ENCODE results near the gene C16orf78.

DNA sequence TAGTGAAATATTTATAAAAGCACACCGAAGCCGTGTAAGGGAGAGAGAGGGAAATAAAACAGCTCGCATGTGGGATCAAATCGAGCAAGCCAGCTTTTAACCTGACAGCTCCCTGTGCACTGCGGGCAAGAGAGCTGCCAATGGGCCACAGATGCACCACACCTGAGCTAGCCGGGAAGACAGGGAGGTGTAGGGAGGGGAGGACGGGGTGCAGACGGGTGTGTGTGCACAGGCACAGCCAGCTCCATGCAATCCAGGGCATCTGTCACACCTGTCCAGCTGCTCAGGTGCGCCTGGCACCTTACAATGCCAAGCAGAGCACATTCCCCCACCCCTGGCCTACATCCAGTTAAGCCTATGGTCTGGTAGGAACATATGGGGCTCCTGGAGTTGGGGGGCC, 70.0 kb downstream of the C16orf78 start:
- no peak for TF ChIP-seq RARB (CRISPR knock-in tag; IDR thresholded peaks at IDR 0.05)
- no peak for TF ChIP-seq ZFP30 (CRISPR knock-in tag; IDR thresholded peaks at IDR 0.05)
- TF ChIP-seq SNAI2 (CRISPR knock-in tag; IDR thresholded peaks at IDR 0.05): no peak
- TF ChIP-seq, protein P1, sequence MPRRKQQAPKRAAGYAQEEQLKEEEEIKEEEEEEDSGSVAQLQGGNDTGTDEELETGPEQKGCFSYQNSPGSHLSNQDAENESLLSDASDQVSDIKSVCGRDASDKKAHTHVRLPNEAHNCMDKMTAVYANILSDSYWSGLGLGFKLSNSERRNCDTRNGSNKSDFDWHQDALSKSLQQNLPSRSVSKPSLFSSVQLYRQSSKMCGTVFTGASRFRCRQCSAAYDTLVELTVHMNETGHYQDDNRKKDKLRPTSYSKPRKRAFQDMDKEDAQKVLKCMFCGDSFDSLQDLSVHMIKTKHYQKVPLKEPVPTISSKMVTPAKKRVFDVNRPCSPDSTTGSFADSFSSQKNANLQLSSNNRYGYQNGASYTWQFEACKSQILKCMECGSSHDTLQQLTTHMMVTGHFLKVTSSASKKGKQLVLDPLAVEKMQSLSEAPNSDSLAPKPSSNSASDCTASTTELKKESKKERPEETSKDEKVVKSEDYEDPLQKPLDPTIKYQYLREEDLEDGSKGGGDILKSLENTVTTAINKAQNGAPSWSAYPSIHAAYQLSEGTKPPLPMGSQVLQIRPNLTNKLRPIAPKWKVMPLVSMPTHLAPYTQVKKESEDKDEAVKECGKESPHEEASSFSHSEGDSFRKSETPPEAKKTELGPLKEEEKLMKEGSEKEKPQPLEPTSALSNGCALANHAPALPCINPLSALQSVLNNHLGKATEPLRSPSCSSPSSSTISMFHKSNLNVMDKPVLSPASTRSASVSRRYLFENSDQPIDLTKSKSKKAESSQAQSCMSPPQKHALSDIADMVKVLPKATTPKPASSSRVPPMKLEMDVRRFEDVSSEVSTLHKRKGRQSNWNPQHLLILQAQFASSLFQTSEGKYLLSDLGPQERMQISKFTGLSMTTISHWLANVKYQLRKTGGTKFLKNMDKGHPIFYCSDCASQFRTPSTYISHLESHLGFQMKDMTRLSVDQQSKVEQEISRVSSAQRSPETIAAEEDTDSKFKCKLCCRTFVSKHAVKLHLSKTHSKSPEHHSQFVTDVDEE (CRISPR knock-in tag; IDR thresholded peaks at IDR 0.05): no peak
- no peak for TF ChIP-seq TOX (CRISPR knock-in tag; IDR thresholded peaks at IDR 0.05; ENCODE audit: borderline replicate concordance)
- no peak for TF ChIP-seq ZNF70 (CRISPR knock-in tag; IDR thresholded peaks at IDR 0.05)
- TF ChIP-seq ARNTL (CRISPR knock-in tag; IDR thresholded peaks at IDR 0.05; ENCODE audit: borderline replicate concordance, low read depth): no peak
- TF ChIP-seq, protein P2, sequence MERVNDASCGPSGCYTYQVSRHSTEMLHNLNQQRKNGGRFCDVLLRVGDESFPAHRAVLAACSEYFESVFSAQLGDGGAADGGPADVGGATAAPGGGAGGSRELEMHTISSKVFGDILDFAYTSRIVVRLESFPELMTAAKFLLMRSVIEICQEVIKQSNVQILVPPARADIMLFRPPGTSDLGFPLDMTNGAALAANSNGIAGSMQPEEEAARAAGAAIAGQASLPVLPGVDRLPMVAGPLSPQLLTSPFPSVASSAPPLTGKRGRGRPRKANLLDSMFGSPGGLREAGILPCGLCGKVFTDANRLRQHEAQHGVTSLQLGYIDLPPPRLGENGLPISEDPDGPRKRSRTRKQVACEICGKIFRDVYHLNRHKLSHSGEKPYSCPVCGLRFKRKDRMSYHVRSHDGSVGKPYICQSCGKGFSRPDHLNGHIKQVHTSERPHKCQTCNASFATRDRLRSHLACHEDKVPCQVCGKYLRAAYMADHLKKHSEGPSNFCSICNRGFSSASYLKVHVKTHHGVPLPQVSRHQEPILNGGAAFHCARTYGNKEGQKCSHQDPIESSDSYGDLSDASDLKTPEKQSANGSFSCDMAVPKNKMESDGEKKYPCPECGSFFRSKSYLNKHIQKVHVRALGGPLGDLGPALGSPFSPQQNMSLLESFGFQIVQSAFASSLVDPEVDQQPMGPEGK (CRISPR knock-in tag; IDR thresholded peaks at IDR 0.05; ENCODE audit: borderline replicate concordance): no peak
- TF ChIP-seq ZFP3 (CRISPR knock-in tag; IDR thresholded peaks at IDR 0.05): no peak
- TF ChIP-seq, protein P3, sequence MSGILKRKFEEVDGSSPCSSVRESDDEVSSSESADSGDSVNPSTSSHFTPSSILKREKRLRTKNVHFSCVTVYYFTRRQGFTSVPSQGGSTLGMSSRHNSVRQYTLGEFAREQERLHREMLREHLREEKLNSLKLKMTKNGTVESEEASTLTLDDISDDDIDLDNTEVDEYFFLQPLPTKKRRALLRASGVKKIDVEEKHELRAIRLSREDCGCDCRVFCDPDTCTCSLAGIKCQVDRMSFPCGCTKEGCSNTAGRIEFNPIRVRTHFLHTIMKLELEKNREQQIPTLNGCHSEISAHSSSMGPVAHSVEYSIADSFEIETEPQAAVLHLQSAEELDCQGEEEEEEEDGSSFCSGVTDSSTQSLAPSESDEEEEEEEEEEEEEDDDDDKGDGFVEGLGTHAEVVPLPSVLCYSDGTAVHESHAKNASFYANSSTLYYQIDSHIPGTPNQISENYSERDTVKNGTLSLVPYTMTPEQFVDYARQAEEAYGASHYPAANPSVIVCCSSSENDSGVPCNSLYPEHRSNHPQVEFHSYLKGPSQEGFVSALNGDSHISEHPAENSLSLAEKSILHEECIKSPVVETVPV (CRISPR knock-in tag; IDR thresholded peaks at IDR 0.05): no peak
- TF ChIP-seq CSDC2 (CRISPR knock-in tag; IDR thresholded peaks at IDR 0.05): no peak
